Measurements from ENCODE around the gene CATSPER1. TPM values are rescaled to one million over a fixed set of nuclear protein-coding genes. Genes with fewer than 3 reads are reported as not detected.
A peak's percentile ranks its signal among the peaks of the same experiment; 100 is the strongest.

The CATSPER1 gene
- total RNA-seq, 2 experiments from 2014 or later: not detected

DNA sequence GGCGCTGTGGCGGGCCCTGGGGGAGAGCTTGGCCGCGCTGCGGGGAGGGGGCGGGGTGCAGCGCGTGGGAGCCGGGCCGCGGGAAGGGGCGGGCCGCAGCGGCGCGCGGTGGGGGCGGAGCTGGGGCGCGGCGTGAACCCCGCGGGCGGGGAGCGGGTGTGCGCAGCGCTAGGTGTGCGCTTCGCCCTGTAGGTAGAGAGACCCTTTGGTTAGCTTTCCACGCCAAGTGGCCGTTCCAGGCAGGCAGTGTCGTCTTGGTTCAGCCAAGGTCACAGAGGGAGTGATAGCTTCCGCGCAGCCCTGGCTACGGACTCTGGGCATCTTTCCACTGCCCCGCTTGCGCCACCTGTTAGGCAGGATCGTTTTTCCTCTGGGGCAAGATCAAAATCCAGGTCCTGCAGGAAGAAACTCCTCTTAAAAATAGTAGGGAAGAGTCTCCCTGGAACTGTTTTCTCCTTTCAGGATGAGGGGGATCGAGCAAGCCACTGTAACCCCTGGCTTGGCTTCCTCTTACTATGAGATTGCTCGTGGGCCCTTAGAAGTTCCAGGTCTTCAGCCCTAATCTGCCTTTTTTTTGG is 23.5 kb downstream of the CATSPER1 start:
- peak overlapping the region; percentile 100 for H3K4me3 Mint-ChIP-seq
- H3K9me3 Mint-ChIP-seq (ENCODE audit: low read depth): no peaks in the 10 kb centered on the region
- DNase-seq (no peak), ATAC-seq (peak; percentile 64)
- H3K36me3 Mint-ChIP-seq (ENCODE audit: low read depth): peaks cover 53% of the 10 kb centered on the region
- intact Hi-C loops (cut with DNase I, micrococcal nuclease): loop anchor here (1.0 to 5.0 kb wide), 26 partner anchors 20 to 590 kb away; partner anchors contain the start of genes KAT5 (in 2 of the 2), SART1 (in 2 of the 2), SF3B2 (in 2 of the 2) and AP5B1 (in 1 of the 2)
- CTCF ChIA-PET: interaction anchor here (0.6 to 1.5 kb wide), 12 partner anchors 8 to 282 kb away, joined by 3 to 10 read pairs (median 4); partner anchors contain the start of genes CST6, FIBP, MUS81 and RNASEH2C
- no peaks in the 10 kb centered on the region for H3K27me3 Mint-ChIP-seq
- peak overlapping the region; percentile 85 for H3K27ac Mint-ChIP-seq
- POLR2A ChIA-PET: interaction anchor here (0.6 to 1.5 kb wide), 7 partner anchors 10 to 310 kb away, joined by 3 to 6 read pairs (median 4); partner anchors contain the start of genes FIBP and SF3B2
- H3K4me1 Mint-ChIP-seq: peaks cover 34% of the 10 kb centered on the region

GRCh38 chr11:66001942-66002647 is 24.2 kb downstream of the CATSPER1 start, which contains the start of the genes BANF1 and EIF1AD:
Gene BANF1, plus strand, starts transcription at chr11:66002503. Its CDS starts 748 bp downstream, at chr11:66003251.
Gene EIF1AD, minus strand, starts transcription at chr11:66002157. Its CDS starts 1,768 bp downstream, at chr11:66000389.
- DNase-seq (peak; percentile 95), ATAC-seq (peak; percentile 88)
- H3K4me3 Mint-ChIP-seq: peak within 1 kb of the TSS; percentile 100
- intact Hi-C loops (cut with DNase I, micrococcal nuclease): loop anchor here (1.0 to 5.0 kb wide), 26 partner anchors 21 to 590 kb away; partner anchors contain the start of genes KAT5 (in 2 of the 2), SART1 (in 2 of the 2), SF3B2 (in 2 of the 2) and AP5B1 (in 1 of the 2)
- no peaks in the 10 kb centered on the region for H3K9me3 Mint-ChIP-seq (ENCODE audit: low read depth)
- no peaks in the 10 kb centered on the region for H3K27me3 Mint-ChIP-seq
- ChIA-PET CTCF (interaction anchor here (0.6 to 1.5 kb wide), 12 partner anchors 9 to 282 kb away, joined by 3 to 10 read pairs (median 4); partner anchors contain the start of genes CST6, FIBP, MUS81 and RNASEH2C), POLR2A (interaction anchor here (0.6 to 1.5 kb wide), 6 partner anchors 11 to 310 kb away, joined by 3 to 6 read pairs (median 4); partner anchors contain the start of genes FIBP and SF3B2)
- H3K4me1 Mint-ChIP-seq: peaks cover 36% of the 10 kb centered on the region
- H3K27ac Mint-ChIP-seq: peak within 1 kb of the TSS; percentile 98
- H3K36me3 Mint-ChIP-seq (ENCODE audit: low read depth): peaks cover 59% of the 10 kb centered on the region

- ChIA-PET POLR2A (no interaction called here), CTCF (no interaction called here)
- no peaks in the 10 kb centered on the region for H3K27me3 Mint-ChIP-seq
- DNase-seq: no peak
- intact Hi-C loops (cut with DNase I, micrococcal nuclease): no loop called here
- ATAC-seq: no peak
- peaks cover 21% of the 10 kb centered on the region for H3K4me1 Mint-ChIP-seq
- no peaks in the 10 kb centered on the region for H3K9me3 Mint-ChIP-seq (ENCODE audit: low read depth)
- H3K36me3 Mint-ChIP-seq (ENCODE audit: low read depth): peaks cover 43% of the 10 kb centered on the region
- no peak overlapping the region for H3K4me3 Mint-ChIP-seq
- peak overlapping the region; percentile 35 for H3K27ac Mint-ChIP-seq
Observed at GRCh38 chr11:65997286-65997685, 29.0 kb downstream of the CATSPER1 start.

- no peak overlapping the region for H3K27ac Mint-ChIP-seq
- CTCF ChIA-PET: interaction anchor here (0.9 to 3.6 kb wide), 5 partner anchors 104 to 280 kb away, joined by 3 to 21 read pairs (median 4); partner anchors contain the start of genes FIBP and KAT5
- DNase-seq: no peak
- peaks cover 8% of the 10 kb centered on the region for H3K36me3 Mint-ChIP-seq (ENCODE audit: low read depth)
- POLR2A ChIA-PET: no interaction called here
- peaks cover 2% of the 10 kb centered on the region for H3K4me1 Mint-ChIP-seq
- intact Hi-C loops (cut with DNase I, micrococcal nuclease): no loop called here
- no peaks in the 10 kb centered on the region for H3K9me3 Mint-ChIP-seq (ENCODE audit: low read depth)
- no peak for ATAC-seq
- no peak overlapping the region for H3K4me3 Mint-ChIP-seq
- H3K27me3 Mint-ChIP-seq: no peaks in the 10 kb centered on the region
Observed at GRCh38 chr11:65992056-65992455, 34.2 kb downstream of the CATSPER1 start.

DNA sequence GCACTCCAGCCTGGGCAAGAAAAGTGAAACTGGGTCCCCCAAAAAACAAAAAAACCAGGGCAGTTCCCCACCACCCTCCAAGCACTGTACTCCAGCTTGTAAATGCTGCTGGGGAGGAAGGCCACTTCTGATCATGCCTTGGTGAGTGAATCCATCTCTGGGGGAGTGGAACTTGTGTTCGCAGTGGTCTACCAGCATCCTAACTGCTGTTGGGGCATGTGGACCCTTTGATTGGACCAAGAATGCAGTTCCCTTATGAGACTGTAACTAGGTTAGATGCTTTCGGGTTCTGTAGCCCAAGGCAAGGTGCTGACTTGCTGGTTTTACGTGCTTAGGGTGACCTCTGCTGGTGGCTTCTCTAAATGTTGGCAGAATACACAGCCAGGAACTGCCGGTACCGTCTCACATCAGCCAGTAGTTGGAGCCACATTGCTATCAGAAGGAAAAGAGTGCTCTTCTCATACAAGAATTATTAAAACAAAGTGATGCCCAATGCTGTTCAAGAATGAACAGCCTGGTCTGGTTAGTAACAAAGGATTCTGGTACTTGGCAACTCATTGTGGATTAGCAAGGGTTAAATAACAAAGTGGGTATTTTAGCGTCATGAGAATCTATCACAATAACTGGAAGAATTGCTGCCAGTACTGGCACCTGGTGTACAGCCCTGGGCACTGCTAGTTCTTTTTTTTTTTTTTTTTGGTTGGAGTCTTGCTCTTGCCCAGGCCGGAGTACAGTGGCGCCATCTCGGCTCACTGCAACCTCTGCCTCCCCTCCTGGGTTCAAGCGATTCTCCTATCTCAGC is 37.3 kb downstream of the CATSPER1 start:
- Mint-ChIP-seq H3K4me1 (peaks cover 2% of the 10 kb centered on the region), H3K27me3 (no peaks in the 10 kb centered on the region), H3K4me3 (no peak overlapping the region), H3K27ac (peak overlapping the region; percentile 59), H3K36me3 (ENCODE audit: low read depth) (peaks cover 2% of the 10 kb centered on the region), H3K9me3 (ENCODE audit: low read depth) (no peaks in the 10 kb centered on the region)
- ATAC-seq: peak; percentile 99
- peak; percentile 95 for DNase-seq
- intact Hi-C loops (cut with DNase I, micrococcal nuclease): loop anchor here (1.0 to 5.0 kb wide), 10 partner anchors 101 to 362 kb away; partner anchors contain the start of genes FIBP (in 2 of the 2), AP5B1 (in 1 of the 2), KAT5 (in 1 of the 2) and MUS81 (in 1 of the 2)
- ChIA-PET CTCF (interaction anchor here (0.6 to 3.5 kb wide), 23 partner anchors 9 to 485 kb away, joined by 3 to 42 read pairs (median 4); partner anchors contain the start of genes CCDC85B, FIBP, MUS81 and PCNX3), POLR2A (interaction anchor here (0.6 kb wide), 1 partner anchor 211 kb away, joined by 3 read pairs; no protein-coding TSS in a partner anchor)

DNA sequence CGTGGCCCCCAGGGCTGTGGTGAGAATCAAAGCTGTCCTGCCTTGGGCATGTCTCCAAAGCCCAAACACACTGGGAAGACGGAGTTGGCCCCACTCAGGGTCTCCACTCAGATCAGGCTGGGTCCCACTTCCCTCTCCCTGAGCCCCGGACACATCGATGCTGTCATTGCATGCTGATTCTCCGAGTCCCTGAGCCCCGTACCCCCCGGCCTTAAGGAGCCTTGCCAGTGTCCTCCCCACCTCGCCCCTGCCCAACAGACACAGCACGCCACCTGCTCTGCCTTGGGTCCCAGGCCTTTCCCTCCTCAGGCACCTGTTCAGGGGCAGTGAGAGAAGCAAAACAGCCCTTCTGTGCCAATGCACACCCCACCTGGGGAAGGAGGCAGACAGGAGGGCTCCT is 38.9 kb downstream of the CATSPER1 start:
- Mint-ChIP-seq H3K4me1 (peaks cover 2% of the 10 kb centered on the region), H3K27me3 (no peaks in the 10 kb centered on the region), H3K9me3 (ENCODE audit: low read depth) (no peaks in the 10 kb centered on the region), H3K4me3 (no peak overlapping the region), H3K27ac (no peak overlapping the region), H3K36me3 (ENCODE audit: low read depth) (peaks cover 2% of the 10 kb centered on the region)
- intact Hi-C loops (cut with DNase I, micrococcal nuclease): loop anchor here in 1 of 2 experiments (5.0 kb wide), 1 partner anchor 275 kb away; the partner anchor contains the start of gene KAT5
- ChIA-PET POLR2A (no interaction called here), CTCF (interaction anchor here (2.8 to 3.5 kb wide), 2 partner anchors 97 to 102 kb away, joined by 26 to 42 read pairs; partner anchors contain the start of gene CCDC85B)
- DNase-seq (no peak), ATAC-seq (no peak)

- no peaks in the 10 kb centered on the region for H3K27me3 Mint-ChIP-seq
- no peaks in the 10 kb centered on the region for H3K9me3 Mint-ChIP-seq (ENCODE audit: low read depth)
- POLR2A ChIA-PET: no interaction called here
Observed at GRCh38 chr11:65983589-65983987, 42.7 kb downstream of the CATSPER1 start.

DNA sequence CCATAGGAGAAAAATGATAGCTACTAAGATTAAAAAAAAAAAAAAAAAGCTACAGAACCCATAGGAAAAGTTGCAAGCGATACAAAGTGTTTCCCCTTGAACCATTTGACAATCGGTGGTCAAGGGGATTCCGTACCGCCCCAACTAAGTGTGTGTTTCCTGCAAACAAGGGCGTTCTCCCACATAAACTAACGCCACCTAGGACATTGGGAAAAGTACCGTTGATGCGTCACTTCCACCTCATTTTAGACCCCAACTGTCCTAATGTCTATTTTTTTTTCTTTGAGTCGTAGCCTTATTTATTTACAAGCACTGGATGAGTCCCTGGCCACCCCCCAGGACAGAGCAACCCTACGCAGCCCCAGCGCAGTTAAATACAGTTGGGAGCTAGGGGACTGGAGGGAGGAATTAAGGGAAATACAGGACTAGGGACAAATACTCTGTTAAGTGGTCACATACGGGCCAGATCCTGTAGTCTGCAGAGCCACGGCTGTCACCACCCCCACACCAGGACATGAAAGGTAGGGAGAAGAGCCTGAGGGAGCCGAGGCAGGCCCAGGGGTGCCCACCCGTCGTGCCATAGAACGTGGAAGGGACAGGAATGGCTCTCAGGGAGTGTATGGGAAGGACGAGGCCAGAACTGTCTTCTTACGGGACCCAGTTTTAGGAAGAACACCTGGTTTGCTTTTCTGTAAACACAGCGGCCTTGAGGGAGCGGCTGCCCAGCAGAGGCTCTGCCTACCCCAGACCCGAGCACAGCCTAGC is 43.3 kb downstream of the CATSPER1 start:
- H3K4me3 Mint-ChIP-seq: no peak overlapping the region
- intact Hi-C loops (cut with DNase I, micrococcal nuclease): no loop called here
- ChIA-PET POLR2A (no interaction called here), CTCF (interaction anchor here (0.7 to 1.5 kb wide), 4 partner anchors 99 to 204 kb away, joined by 3 to 4 read pairs (median 3); no protein-coding TSS in a partner anchor)
- no peak for DNase-seq
- ATAC-seq: no peak
- no peaks in the 10 kb centered on the region for H3K9me3 Mint-ChIP-seq (ENCODE audit: low read depth)
- no peaks in the 10 kb centered on the region for H3K4me1 Mint-ChIP-seq
- H3K27ac Mint-ChIP-seq: no peak overlapping the region
- H3K36me3 Mint-ChIP-seq (ENCODE audit: low read depth): peaks cover 12% of the 10 kb centered on the region
- H3K27me3 Mint-ChIP-seq: no peaks in the 10 kb centered on the region

More at GRCh38 chr11:65983589-65983987, 42.7 kb downstream of the CATSPER1 start:
- H3K4me3 Mint-ChIP-seq: no peak overlapping the region
- no peaks in the 10 kb centered on the region for H3K4me1 Mint-ChIP-seq
- ATAC-seq: no peak
- intact Hi-C loops (cut with DNase I, micrococcal nuclease): no loop called here
- H3K27ac Mint-ChIP-seq: no peak overlapping the region
- H3K36me3 Mint-ChIP-seq (ENCODE audit: low read depth): peaks cover 10% of the 10 kb centered on the region
- no peak for DNase-seq
- CTCF ChIA-PET: interaction anchor here (0.7 to 1.5 kb wide), 4 partner anchors 99 to 204 kb away, joined by 3 to 4 read pairs (median 3); no protein-coding TSS in a partner anchor

GRCh38 chr11:65981972-65982823 is 44.1 kb downstream of the CATSPER1 start:
- ATAC-seq (no peak), DNase-seq (no peak)
- intact Hi-C loops (cut with DNase I, micrococcal nuclease): no loop called here
- POLR2A ChIA-PET: no interaction called here
- no peak overlapping the region for H3K27ac Mint-ChIP-seq
- H3K27me3 Mint-ChIP-seq: no peaks in the 10 kb centered on the region
- peaks cover 14% of the 10 kb centered on the region for H3K36me3 Mint-ChIP-seq (ENCODE audit: low read depth)
- CTCF ChIA-PET: interaction anchor here (0.7 kb wide), 1 partner anchor 280 kb away, joined by 3 read pairs; no protein-coding TSS in a partner anchor
- no peaks in the 10 kb centered on the region for H3K9me3 Mint-ChIP-seq (ENCODE audit: low read depth)
- H3K4me1 Mint-ChIP-seq: no peaks in the 10 kb centered on the region
- H3K4me3 Mint-ChIP-seq: no peak overlapping the region

Data from activated CD4-positive, alpha-beta T cell treated with anti-CD3 and anti-CD28 coated beads for 36 hours (primary cell).